Suprapubic skin (tissue), 4 donors: ENCODE results near the gene TFG. TPM values are rescaled to one million over a fixed set of nuclear protein-coding genes. Genes with fewer than 3 reads are reported as not detected.
"Not testable (repeated sequence)": the region's sequence is repeated elsewhere in the genome, so short reads cannot be mapped to it uniquely, and the experiment has no call there.

Experiments
- DNase-seq, 2 donors: peaks; one replicate each; pipeline ENCODE4 v3.0.0-alpha.2; 2019; ENCODE audit warnings: low spot score in 2 of 2
- H3K27ac ChIP-seq: fragments of 200-600 bp; sonication (generic); one replicate; pipeline ENCODE4 v1.5.1; 2019
- H3K27me3 ChIP-seq: fragments of 200-600 bp; sonication (generic); one replicate; pipeline ENCODE4 v1.5.1; 2019
- H3K36me3 ChIP-seq: fragments of 200-600 bp; sonication (generic); one replicate; pipeline ENCODE4 v1.5.1; 2019
- H3K4me1 ChIP-seq: fragments of 200-600 bp; sonication (generic); one replicate; pipeline ENCODE4 v1.5.1; 2019
- H3K4me3 ChIP-seq: fragments of 200-600 bp; sonication (generic); one replicate; pipeline ENCODE4 v1.5.1; 2019; ENCODE audit warnings: mild to moderate bottlenecking
- H3K9me3 ChIP-seq: fragments of 200-600 bp; sonication (generic); one replicate; pipeline ENCODE4 v1.5.1; 2019
- CTCF ChIP-seq, 2 donors: fragments of 200-600 bp in 1 of 2; fragments of 450-650 bp in 1 of 2; sonication (generic) in 1 of 2; IDR thresholded peaks; one replicate each; pipeline ENCODE4 v1.5.1; 2016 to 2019; ENCODE audit warnings: antibody characterized with exemption in 2 of 2, mild to moderate bottlenecking in 1 of 2, moderate library complexity in 1 of 2
- EP300 ChIP-seq: sonication (generic); formaldehyde crosslinking; IDR thresholded peaks from one replicate; pipeline ENCODE4 v1.6.1; 2017; ENCODE audit warnings: antibody characterized with exemption
- POLR2A ChIP-seq, 2 donors: fragments of 450-650 bp; IDR thresholded peaks; one replicate each; pipeline ENCODE4 v1.6.1; 2017; ENCODE audit warnings: antibody characterized with exemption in 2 of 2, mild to moderate bottlenecking in 2 of 2, moderate library complexity in 2 of 2
- POLR2AphosphoS5 ChIP-seq, 3 donors: sonication (generic); formaldehyde crosslinking; IDR thresholded peaks; one replicate each; pipeline ENCODE4 v1.6.1; 2017; ENCODE audit warnings: antibody characterized with exemption in 3 of 3
- WGBS: methylation state at CpG from one replicate; pipeline ENCODE4 v1.1.5; 2018; 5-methylcytosine and 5-hydroxymethylcytosine counted together
- total RNA-seq, 4 donors: library from RNA; depleted of rRNA; stranded (reverse); fragments of >200 nt; gene quantifications; one replicate each; pipeline ENCODE4 v1.1.0, GENCODE V29; 2016

The TFG gene
- 10 to 100 TPM; 57.5 to 88.0 (median 75.8) TPM for total RNA-seq

- 1% methylated on average over 56 of the region's 76 CpGs for WGBS
- Histone ChIP-seq H3K27ac (peak within 1 kb of the TSS; percentile 96), H3K27me3 (no peaks in the 10 kb centered on the region), H3K9me3 (no peaks in the 10 kb centered on the region), H3K36me3 (peaks cover 5% of the 10 kb centered on the region), H3K4me1 (peaks cover 32% of the 10 kb centered on the region), H3K4me3 (peak within 1 kb of the TSS; percentile 73)
- TF ChIP-seq EP300 = peak; percentile 0
- TF ChIP-seq POLR2A (IDR thresholded peaks at IDR 0.05) = peak; percentile 31 to 81
- no peak for TF ChIP-seq CTCF (IDR thresholded peaks at IDR 0.05)
- peak in 2 of 3 donors; percentile 37 to 80 for TF ChIP-seq POLR2AphosphoS5 (IDR thresholded peaks at IDR 0.05)
- peak; percentile 98 for DNase-seq
These were observed at the start of gene TFG for GRCh38 chr3:100708989-100709841. TFG (plus strand) TSS chr3:100709494; CDS start chr3:100713686, 4,192 bp downstream.

GRCh38 chr3:100661294-100661693 is 48.0 kb upstream of the TFG start:
- not testable (repeated sequence) for DNase-seq, H3K9me3 ChIP-seq

GRCh38 chr3:100662113-100662823 is 47.0 kb upstream of the TFG start:
- TF ChIP-seq POLR2AphosphoS5 (IDR thresholded peaks at IDR 0.05) (no peak), EP300 (no peak), POLR2A (IDR thresholded peaks at IDR 0.05) (no peak), CTCF (IDR thresholded peaks at IDR 0.05) (no peak)
- H3K4me1 ChIP-seq = no peaks in the 10 kb centered on the region
- H3K27me3 ChIP-seq = no peaks in the 10 kb centered on the region
- no peak for DNase-seq
- H3K9me3 ChIP-seq = no peaks in the 10 kb centered on the region
- no peaks in the 10 kb centered on the region for H3K36me3 ChIP-seq
- 61% methylated on average over 2 of the region's 2 CpGs for WGBS
- no peak overlapping the region for H3K4me3 ChIP-seq
- H3K27ac ChIP-seq = no peak overlapping the region

More at GRCh38 chr3:100661294-100661693, 48.0 kb upstream of the TFG start:
- not testable (repeated sequence) for H3K27me3 ChIP-seq, H3K4me1 ChIP-seq, H3K36me3 ChIP-seq, H3K27ac ChIP-seq, H3K4me3 ChIP-seq

GRCh38 chr3:100665230-100665629 is 44.1 kb upstream of the TFG start:
- Histone ChIP-seq H3K9me3 (no peaks in the 10 kb centered on the region), H3K27me3 (no peaks in the 10 kb centered on the region), H3K4me3 (no peak overlapping the region), H3K4me1 (no peaks in the 10 kb centered on the region), H3K36me3 (no peaks in the 10 kb centered on the region), H3K27ac (no peak overlapping the region)
- TF ChIP-seq EP300 (no peak), POLR2AphosphoS5 (IDR thresholded peaks at IDR 0.05) (no peak), CTCF (IDR thresholded peaks at IDR 0.05) (no peak), POLR2A (IDR thresholded peaks at IDR 0.05) (no peak)
- 42% methylated on average over 7 of the region's 7 CpGs for WGBS
- no peak for DNase-seq

- H3K9me3 ChIP-seq, H3K4me1 ChIP-seq, H3K4me3 ChIP-seq, H3K27ac ChIP-seq, DNase-seq, H3K27me3 ChIP-seq, H3K36me3 ChIP-seq: not testable (repeated sequence)
- 56% methylated on average over 4 of the region's 6 CpGs for WGBS
These were observed 42.6 kb upstream of the TFG start for GRCh38 chr3:100666699-100667098.

- not testable (repeated sequence) for H3K27me3 ChIP-seq, H3K36me3 ChIP-seq, H3K4me1 ChIP-seq, H3K27ac ChIP-seq, DNase-seq, H3K4me3 ChIP-seq, H3K9me3 ChIP-seq
- WGBS = 43% methylated on average over 1 of the region's 1 CpG
These were observed 42.0 kb upstream of the TFG start for GRCh38 chr3:100667316-100667715.

GRCh38 chr3:100670995-100671394 is 38.3 kb upstream of the TFG start:
- DNase-seq, H3K27ac ChIP-seq, H3K4me3 ChIP-seq, H3K9me3 ChIP-seq, H3K36me3 ChIP-seq, H3K4me1 ChIP-seq, H3K27me3 ChIP-seq: not testable (repeated sequence)
- 94% methylated on average over 2 of the region's 2 CpGs for WGBS
